HEK293 (cell line): ENCODE data around the gene LCN10.

Source experiments
- AEBP2 ChIP-seq: fragments of 450-650 bp; formaldehyde crosslinking; IDR thresholded peaks from 2 replicates; pipeline ENCODE4 v1.5.1; 2016; ENCODE audit warnings: missing biosample characterization, missing genetic modification characterization, borderline replicate concordance
- GLIS1 ChIP-seq: fragments of 450-650 bp; formaldehyde crosslinking; IDR thresholded peaks from 2 replicates; pipeline ENCODE4 v1.5.1; 2016; ENCODE audit warnings: missing biosample characterization, missing genetic modification characterization
- HOXD13 ChIP-seq: sonication (generic); formaldehyde crosslinking; IDR thresholded peaks from 2 replicates; pipeline ENCODE4 v1.8.0; 2022; ENCODE audit warnings: missing genetic modification reagents, borderline replicate concordance
- KLF7 ChIP-seq: fragments of 450-650 bp; formaldehyde crosslinking; IDR thresholded peaks from 2 replicates; pipeline ENCODE4 v1.5.1; 2016; ENCODE audit warnings: missing biosample characterization, missing genetic modification characterization, borderline replicate concordance
- PATZ1 ChIP-seq: fragments of 450-650 bp; formaldehyde crosslinking; IDR thresholded peaks from 2 replicates; pipeline ENCODE4 v1.5.1; 2016; ENCODE audit warnings: missing biosample characterization, missing genetic modification characterization
- SETDB1 ChIP-seq: IDR thresholded peaks from one replicate; pipeline ENCODE4 v1.6.1; 2017; ENCODE audit warnings: mild to moderate bottlenecking, low read length, moderate library complexity, mixed read lengths; ENCODE audit not compliant: insufficient read length
- ZBTB10 ChIP-seq: fragments of 450-650 bp; formaldehyde crosslinking; IDR thresholded peaks from 2 replicates; pipeline ENCODE4 v1.5.1; 2016; ENCODE audit warnings: missing biosample characterization, missing genetic modification characterization
- ZBTB48 ChIP-seq: fragments of 450-650 bp; formaldehyde crosslinking; IDR thresholded peaks from 2 replicates; pipeline ENCODE4 v1.5.1; 2016; ENCODE audit warnings: missing biosample characterization, missing genetic modification characterization
- ZEB2 ChIP-seq: fragments of 450-650 bp; formaldehyde crosslinking; IDR thresholded peaks from 2 replicates; pipeline ENCODE4 v1.5.1; 2016; ENCODE audit warnings: missing biosample characterization, missing genetic modification characterization
- ZFP41 ChIP-seq: fragments of 450-650 bp; formaldehyde crosslinking; IDR thresholded peaks from 2 replicates; pipeline ENCODE4 v1.5.1; 2016; ENCODE audit warnings: missing biosample characterization, missing genetic modification characterization, borderline replicate concordance
- ZIC2 ChIP-seq: fragments of 450-650 bp; formaldehyde crosslinking; IDR thresholded peaks from 2 replicates; pipeline ENCODE4 v1.5.1; 2016; ENCODE audit warnings: missing biosample characterization, missing genetic modification characterization
- ZNF133 ChIP-seq: fragments of 450-650 bp; formaldehyde crosslinking; IDR thresholded peaks from 2 replicates; pipeline ENCODE4 v1.5.1; 2016; ENCODE audit warnings: missing biosample characterization, missing genetic modification characterization
- ZNF24 ChIP-seq: fragments of 450-650 bp; formaldehyde crosslinking; IDR thresholded peaks from 2 replicates; pipeline ENCODE4 v1.5.1; 2016; ENCODE audit warnings: missing biosample characterization, missing genetic modification characterization
- ZNF280D ChIP-seq: fragments of 450-650 bp; formaldehyde crosslinking; IDR thresholded peaks from 2 replicates; pipeline ENCODE4 v1.5.1; 2016; ENCODE audit warnings: missing biosample characterization, missing genetic modification characterization
- ZNF324 ChIP-seq: fragments of 450-650 bp; formaldehyde crosslinking; IDR thresholded peaks from 2 replicates; pipeline ENCODE4 v1.5.1; 2016; ENCODE audit warnings: missing biosample characterization, missing genetic modification characterization
- ZNF354C ChIP-seq: fragments of 450-650 bp; formaldehyde crosslinking; IDR thresholded peaks from 2 replicates; pipeline ENCODE4 v1.5.1; 2016; ENCODE audit warnings: missing biosample characterization, missing genetic modification characterization, low read depth, borderline replicate concordance
- ZNF37A ChIP-seq: fragments of 450-650 bp; IDR thresholded peaks from 2 replicates; pipeline ENCODE4 v1.5.1; 2018; ENCODE audit warnings: missing biosample characterization, missing genetic modification characterization
- ZNF416 ChIP-seq: fragments of 450-650 bp; formaldehyde crosslinking; IDR thresholded peaks from 2 replicates; pipeline ENCODE4 v1.5.1; 2016; ENCODE audit warnings: missing biosample characterization, missing genetic modification characterization
- ZNF449 ChIP-seq: fragments of 450-650 bp; formaldehyde crosslinking; IDR thresholded peaks from 2 replicates; pipeline ENCODE4 v1.5.1; 2017; ENCODE audit warnings: missing biosample characterization, mild to moderate bottlenecking, missing genetic modification characterization, moderate library complexity
- ZNF488 ChIP-seq: fragments of 450-650 bp; formaldehyde crosslinking; IDR thresholded peaks from 2 replicates; pipeline ENCODE4 v1.5.1; 2016; ENCODE audit warnings: missing biosample characterization, missing genetic modification characterization
- ZNF549 ChIP-seq: fragments of 450-650 bp; IDR thresholded peaks from 2 replicates; pipeline ENCODE4 v1.5.1; 2018; ENCODE audit warnings: missing biosample characterization, missing genetic modification characterization, mild to moderate bottlenecking, inconsistent platforms, moderate library complexity
- ZNF558 ChIP-seq: fragments of 450-650 bp; formaldehyde crosslinking; IDR thresholded peaks from 2 replicates; pipeline ENCODE4 v1.5.1; 2016; ENCODE audit warnings: missing biosample characterization, missing genetic modification characterization
- ZNF600 ChIP-seq: fragments of 450-650 bp; formaldehyde crosslinking; IDR thresholded peaks from 2 replicates; pipeline ENCODE4 v1.5.1; 2016; ENCODE audit warnings: missing biosample characterization, missing genetic modification characterization
- ZNF624 ChIP-seq: fragments of 450-650 bp; formaldehyde crosslinking; IDR thresholded peaks from 2 replicates; pipeline ENCODE4 v1.5.1; 2017; ENCODE audit warnings: missing biosample characterization, missing genetic modification characterization
- ZNF701 ChIP-seq: fragments of 450-650 bp; formaldehyde crosslinking; IDR thresholded peaks from 2 replicates; pipeline ENCODE4 v1.5.1; 2016; ENCODE audit warnings: missing biosample characterization, missing genetic modification characterization
- ZNF707 ChIP-seq: fragments of 450-650 bp; formaldehyde crosslinking; IDR thresholded peaks from 2 replicates; pipeline ENCODE4 v1.5.1; 2016; ENCODE audit warnings: missing biosample characterization, missing genetic modification characterization
- ZSCAN16 ChIP-seq: fragments of 450-650 bp; formaldehyde crosslinking; IDR thresholded peaks from 2 replicates; pipeline ENCODE4 v1.5.1; 2016; ENCODE audit warnings: missing biosample characterization, missing genetic modification characterization
- ZXDB ChIP-seq: fragments of 450-650 bp; formaldehyde crosslinking; IDR thresholded peaks from 2 replicates; pipeline ENCODE4 v1.5.1; 2016; ENCODE audit warnings: missing biosample characterization, missing genetic modification characterization

LCN10 gene

GRCh38 chr9:136720251-136720897 lies 22.4 kb downstream of the LCN10 start (continued):
- TF ChIP-seq ZNF280D (tag by site-specific recombination) = no peak
- peak; percentile 91 for TF ChIP-seq ZIC2 (tag by site-specific recombination)
- no peak for TF ChIP-seq ZNF558 (tag by site-specific recombination)
- TF ChIP-seq ZSCAN16 (tag by site-specific recombination) = peak; percentile 69
- TF ChIP-seq ZBTB48 = no peak
- TF ChIP-seq PATZ1 = peak; percentile 81
- TF ChIP-seq ZNF37A (tag by site-specific recombination) = no peak
- TF ChIP-seq ZNF488 (tag by site-specific recombination) = no peak
- no peak for TF ChIP-seq ZNF24
- TF ChIP-seq ZNF624 (tag by site-specific recombination) = no peak
- TF ChIP-seq AEBP2 = no peak
- TF ChIP-seq ZNF416 = no peak
- TF ChIP-seq ZNF133 (tag by site-specific recombination) = no peak
- no peak for TF ChIP-seq ZNF449 (tag by site-specific recombination)
- no peak for TF ChIP-seq ZBTB10 (tag by site-specific recombination)
- TF ChIP-seq ZNF324 (tag by site-specific recombination) = no peak
- no peak for TF ChIP-seq ZNF354C (tag by site-specific recombination)
- no peak for TF ChIP-seq HOXD13
- no peak for TF ChIP-seq ZNF549 (tag by site-specific recombination)
- TF ChIP-seq ZXDB (tag by site-specific recombination) = no peak
- peak; percentile 73 for TF ChIP-seq ZNF600 (tag by site-specific recombination)
- TF ChIP-seq ZFP41 (tag by site-specific recombination) = no peak
- no peak for TF ChIP-seq ZNF701 (tag by site-specific recombination)
- TF ChIP-seq ZEB2 (tag by site-specific recombination) = no peak
- no peak for TF ChIP-seq SETDB1
- peak; percentile 98 for TF ChIP-seq GLIS1
- no peak for TF ChIP-seq ZNF707 (tag by site-specific recombination)
- no peak for TF ChIP-seq KLF7 (tag by site-specific recombination)
